PC-3 (cell line): ENCODE data around the gene IQCN.

Experiments
- CTCF ChIP-seq: fragments of 300-600 bp; sonication (generic); conservative IDR thresholded peaks from 2 replicates; pipeline ENCODE4 v1.5.1; 2017; ENCODE audit warnings: antibody characterized with exemption, low read depth, mild to moderate bottlenecking, low read length
- EZH2phosphoT487 ChIP-seq: fragments of 300-600 bp; sonication (generic); IDR thresholded peaks from 2 replicates; pipeline ENCODE4 v1.6.1; 2018; ENCODE audit warnings: mild to moderate bottlenecking, antibody characterized with exemption, low read length, borderline replicate concordance

GRCh38 chr19:18262144-18262543 lies 12.1 kb downstream of the IQCN start:
- TF ChIP-seq CTCF (no peak), EZH2phosphoT487 (no peak)
